ENCODE data around the gene STIP1.
A peak's percentile ranks its signal among the peaks of the same experiment; 100 is the strongest.

Gene STIP1

DNA sequence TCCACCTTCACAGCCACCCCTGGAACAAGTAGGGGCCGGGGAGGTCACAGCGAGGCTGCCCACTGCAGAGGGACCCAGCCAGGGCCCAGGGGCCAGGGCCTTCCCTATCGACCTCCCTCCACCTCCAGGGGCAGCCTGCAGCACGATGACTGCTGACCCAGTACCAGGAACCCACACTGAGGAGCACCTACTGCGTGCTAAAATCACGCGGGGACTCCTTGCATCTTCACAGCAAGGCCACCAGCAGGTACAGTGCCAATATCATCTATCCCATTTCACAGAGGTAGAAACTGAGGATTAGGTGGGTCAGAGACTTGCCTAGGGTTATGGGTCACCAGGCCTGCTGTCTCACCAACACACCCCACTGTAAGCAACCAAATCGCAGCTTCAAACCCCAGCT lies 34.6 kb upstream of the STIP1 start:
- Histone ChIP-seq H3K27ac (ENCODE audit: low read depth, low read length, poor library complexity, severe bottlenecking) (no peak overlapping the region), H3K79me2 (ENCODE audit: insufficient read depth, low read length) (no peaks in the 10 kb centered on the region), H3K4me2 (ENCODE audit: low read length) (no peak overlapping the region), H3K9me3 (ENCODE audit: low read length) (no peaks in the 10 kb centered on the region), H3K4me1 (ENCODE audit: insufficient read depth, low read length, severe bottlenecking) (no peaks in the 10 kb centered on the region), H3K9ac (ENCODE audit: low read length) (no peak overlapping the region), H3F3A (ENCODE audit: insufficient read depth, low read length) (no peaks in the 10 kb centered on the region), H3K36me3 (ENCODE audit: insufficient read depth, low read length) (no peaks in the 10 kb centered on the region), H3K27me3 (ENCODE audit: insufficient read depth, low read length) (peaks cover 15% of the 10 kb centered on the region; the same call in 1 of the 2 replicates), H3K9me2 (ENCODE audit: low read depth, low read length) (no peaks in the 10 kb centered on the region), H2AFZ (ENCODE audit: low read length) (no peak overlapping the region), H3K4me3 (ENCODE audit: low read depth, low read length, poor library complexity, severe bottlenecking) (no peak overlapping the region), H4K20me1 (ENCODE audit: insufficient read depth, low read length) (no peaks in the 10 kb centered on the region)
- TF ChIP-seq CTCF (IDR thresholded peaks at IDR 0.05; ENCODE audit: low read length) (no peak), EZH2 (IDR thresholded peaks at IDR 0.05; ENCODE audit: borderline replicate concordance, low read length) (no peak)

- Histone ChIP-seq H3K4me1 (ENCODE audit: insufficient read depth, low read length, severe bottlenecking) (no peaks in the 10 kb centered on the region), H3K27ac (ENCODE audit: low read depth, low read length, poor library complexity, severe bottlenecking) (no peak overlapping the region), H4K20me1 (ENCODE audit: insufficient read depth, low read length) (no peaks in the 10 kb centered on the region), H3K4me2 (ENCODE audit: low read length) (peak overlapping the region; percentile 21; the same call in 1 of the 2 replicates), H3K9ac (ENCODE audit: low read length) (no peak overlapping the region), H3K79me2 (ENCODE audit: insufficient read depth, low read length) (no peaks in the 10 kb centered on the region), H3K9me2 (ENCODE audit: low read depth, low read length) (no peaks in the 10 kb centered on the region), H3F3A (ENCODE audit: insufficient read depth, low read length) (no peaks in the 10 kb centered on the region), H3K27me3 (ENCODE audit: insufficient read depth, low read length) (peaks cover 21% of the 10 kb centered on the region; the same call in 1 of the 2 replicates), H3K9me3 (ENCODE audit: low read length) (no peaks in the 10 kb centered on the region), H3K36me3 (ENCODE audit: insufficient read depth, low read length) (no peaks in the 10 kb centered on the region), H3K4me3 (ENCODE audit: low read depth, low read length, poor library complexity, severe bottlenecking) (no peak overlapping the region), H2AFZ (ENCODE audit: low read length) (no peak overlapping the region)
- peak; percentile 99 for TF ChIP-seq CTCF (IDR thresholded peaks at IDR 0.05; ENCODE audit: low read length)
- no peak for TF ChIP-seq EZH2 (IDR thresholded peaks at IDR 0.05; ENCODE audit: borderline replicate concordance, low read length)
Measured at GRCh38 chr11:64152841-64153691, 32.9 kb upstream of the STIP1 start.

GRCh38 chr11:64153812-64154211 lies 32.2 kb upstream of the STIP1 start:
- Histone ChIP-seq H3K4me3 (ENCODE audit: low read depth, low read length, poor library complexity, severe bottlenecking) (no peak overlapping the region), H2AFZ (ENCODE audit: low read length) (no peak overlapping the region), H3K9me2 (ENCODE audit: low read depth, low read length) (no peaks in the 10 kb centered on the region), H3K4me2 (ENCODE audit: low read length) (no peak overlapping the region), H3K79me2 (ENCODE audit: insufficient read depth, low read length) (no peaks in the 10 kb centered on the region), H3K9me3 (ENCODE audit: low read length) (no peaks in the 10 kb centered on the region), H3F3A (ENCODE audit: insufficient read depth, low read length) (no peaks in the 10 kb centered on the region), H3K27me3 (ENCODE audit: insufficient read depth, low read length) (peaks cover 21% of the 10 kb centered on the region; the same call in 1 of the 2 replicates), H3K27ac (ENCODE audit: low read depth, low read length, poor library complexity, severe bottlenecking) (no peak overlapping the region), H3K4me1 (ENCODE audit: insufficient read depth, low read length, severe bottlenecking) (no peaks in the 10 kb centered on the region), H3K9ac (ENCODE audit: low read length) (no peak overlapping the region), H3K36me3 (ENCODE audit: insufficient read depth, low read length) (no peaks in the 10 kb centered on the region), H4K20me1 (ENCODE audit: insufficient read depth, low read length) (no peaks in the 10 kb centered on the region)
- no peak for TF ChIP-seq EZH2 (IDR thresholded peaks at IDR 0.05; ENCODE audit: borderline replicate concordance, low read length)
- TF ChIP-seq CTCF (IDR thresholded peaks at IDR 0.05; ENCODE audit: low read length), result no peak

All from OCI-LY1 (cell line).